HepG2 (cell line): Measurements from ENCODE around the gene RANBP3. TPM values are rescaled to one million over a fixed set of nuclear protein-coding genes. Genes with fewer than 3 reads are reported as not detected.
A peak's percentile ranks its signal among the peaks of the same experiment; 100 is the strongest.

Source experiments
- ATAC-seq: fragments of 200-7000 bp; cut with Tn5 transposase; 3 replicates; pipeline ENCODE4 v1.9.1; 2020; ENCODE audit warnings: mild to moderate bottlenecking, moderate library complexity
- BruUV-seq: library from RNA; stranded (reverse); fragments of 400-500 nt; replicated peaks from 2 replicates; lab custom pipeline; 2021; lab: Mats Ljungman, UMichigan
- CTCF ChIA-PET: fragments of 300-600 bp; formaldehyde crosslinking; extraction: SDS; loops from one replicate; lab custom pipeline; 2021; ENCODE audit warnings: low total read pairs, inconsistent platforms, low intra/inter-chr PET ratio; lab: Yijun Ruan, JAX
- POLR2A ChIA-PET: fragments of 350-600 bp; sonication (Branson Sonifier 250); formaldehyde crosslinking; loops from one replicate; lab custom pipeline; 2020; ENCODE audit warnings: antibody characterized with exemption, inconsistent platforms; lab: Yijun Ruan, JAX
- DNase-seq: peaks from one replicate; pipeline ENCODE4 v3.0.0-alpha.2; 2015; ENCODE audit warnings: low spot score
- FAIRE-seq: peaks from 3 replicates; lab custom pipeline; 2011; peaks lifted over from hg19 to GRCh38; lab: Jason Lieb, UNC
- H2AFZ ChIP-seq: one replicate; pipeline ENCODE4 v1.6.1; 2011; ENCODE audit warnings: low read length, inconsistent platforms
- H3K27ac ChIP-seq: fragments of 300-600 bp; 3 replicates; pipeline ENCODE4 v1.8.0; 2011; ENCODE audit warnings: mixed run types, mild to moderate bottlenecking, mixed read lengths, low read length, inconsistent platforms; ENCODE audit not compliant: insufficient read depth; ENCODE audit errors: extremely low read length
- H3K27me3 ChIP-seq, 2 experiments: fragments of 200-600 bp in 1 of 2; 2 replicates in 1 of 2; 3 replicates in 1 of 2; pipeline versions ENCODE4 v1.6.0 to v1.8.0; 2011; ENCODE audit warnings: low read length in 2 of 2, mild to moderate bottlenecking in 2 of 2, moderate library complexity in 2 of 2, inconsistent platforms in 1 of 2; ENCODE audit not compliant: insufficient read depth in 2 of 2, control insufficient read depth in 1 of 2
- H3K36me3 ChIP-seq, 2 experiments: fragments of 200-600 bp in 1 of 2; replicated peaks in 1 of 2; 2 replicates in 1 of 2; 3 replicates in 1 of 2; pipeline versions ENCODE4 v1.5.1 to v1.8.0; 2011; ENCODE audit warnings: low read length in 2 of 2, inconsistent platforms in 1 of 2; ENCODE audit not compliant: insufficient read depth in 2 of 2, control insufficient read depth in 1 of 2
- H3K4me1 ChIP-seq: 2 replicates; pipeline ENCODE4 v1.5.1; 2012; ENCODE audit warnings: low read length, inconsistent platforms; ENCODE audit not compliant: insufficient read depth
- H3K4me2 ChIP-seq: 2 replicates; pipeline ENCODE4 v1.6.0; 2011; ENCODE audit warnings: low read depth, low read length, inconsistent platforms
- H3K4me3 ChIP-seq, 3 experiments: fragments of 200-600 bp in 1 of 3; sonication (generic), shearing (Covaris generic) in 1 of 3; replicated peaks in 1 of 3; 2 replicates each; pipeline ENCODE4 v1.5.1; 2011 to 2016; ENCODE audit warnings: low read length in 3 of 3, inconsistent platforms in 2 of 3, low read depth in 2 of 3, mild to moderate bottlenecking in 2 of 3, control low read depth in 1 of 3, mixed read lengths in 1 of 3; ENCODE audit not compliant: insufficient read depth in 1 of 3
- H3K79me2 ChIP-seq: one replicate; pipeline ENCODE4 v1.6.1; 2011; ENCODE audit warnings: low read length, inconsistent platforms; ENCODE audit not compliant: insufficient read depth
- H3K9ac ChIP-seq: 2 replicates; pipeline ENCODE4 v1.6.0; 2011; ENCODE audit warnings: mild to moderate bottlenecking, low read depth, low read length, inconsistent platforms; ENCODE audit not compliant: insufficient read depth
- H3K9me3 ChIP-seq: 2 replicates; pipeline ENCODE4 v1.5.1; 2012; ENCODE audit warnings: mild to moderate bottlenecking, low read length
- H4K20me1 ChIP-seq: 2 replicates; pipeline ENCODE4 v1.6.0; 2011; ENCODE audit warnings: inconsistent platforms, mild to moderate bottlenecking, low read length, moderate library complexity; ENCODE audit not compliant: insufficient read depth
- BRD4 ChIP-seq: sonication (generic); formaldehyde crosslinking; IDR thresholded peaks from 2 replicates; pipeline ENCODE4 v1.4.0; 2020; ENCODE audit warnings: missing genetic modification reagents
- EED ChIP-seq: sonication (generic); formaldehyde crosslinking; IDR thresholded peaks from 2 replicates; pipeline ENCODE4 v1.5.0; 2020; ENCODE audit warnings: mild to moderate bottlenecking, missing genetic modification reagents
- HNF4A ChIP-seq: sonication (generic); formaldehyde crosslinking; IDR thresholded peaks from 2 replicates; pipeline ENCODE4 v1.4.0; 2020; ENCODE audit warnings: missing genetic modification reagents
- KLF15 ChIP-seq: sonication (generic); formaldehyde crosslinking; IDR thresholded peaks from 2 replicates; pipeline ENCODE4 v1.8.1; 2023; ENCODE audit warnings: borderline replicate concordance, mild to moderate bottlenecking, inconsistent platforms, missing genetic modification reagents, mixed read lengths
- MEIS2 ChIP-seq: sonication (generic); formaldehyde crosslinking; IDR thresholded peaks from 2 replicates; pipeline ENCODE4 v1.9.0; 2021; ENCODE audit warnings: mild to moderate bottlenecking, missing genetic modification reagents
- MIXL1 ChIP-seq: IDR thresholded peaks from 2 replicates; pipeline ENCODE4 v1.6.1; 2016
- PCBP1 ChIP-seq: fragments of 200-400 bp; formaldehyde crosslinking; IDR thresholded peaks from 2 replicates; pipeline ENCODE4 v1.6.1; 2017; ENCODE audit warnings: mild to moderate bottlenecking, low read depth, low read length, borderline replicate concordance
- PRDM4 ChIP-seq: sonication (generic); formaldehyde crosslinking; IDR thresholded peaks from 2 replicates; pipeline ENCODE4 v1.9.0; 2021; ENCODE audit warnings: missing genetic modification reagents, borderline replicate concordance
- ZHX1 ChIP-seq: sonication (generic); formaldehyde crosslinking; IDR thresholded peaks from 2 replicates; pipeline ENCODE4 v1.8.1; 2022; ENCODE audit warnings: low read depth, mild to moderate bottlenecking, missing genetic modification reagents
- ZNF44 ChIP-seq: sonication (generic); formaldehyde crosslinking; IDR thresholded peaks from 2 replicates; pipeline ENCODE4 v1.5.1; 2020; ENCODE audit warnings: mild to moderate bottlenecking, missing genetic modification reagents
- ZNF589 ChIP-seq: sonication (generic); formaldehyde crosslinking; conservative IDR thresholded peaks from 2 replicates; pipeline ENCODE4 v1.8.0; 2022; ENCODE audit warnings: mild to moderate bottlenecking, moderate library complexity, missing genetic modification reagents
- ZNF775 ChIP-seq: sonication (generic); formaldehyde crosslinking; IDR thresholded peaks from 2 replicates; pipeline ENCODE4 v1.4.0; 2020; ENCODE audit warnings: missing genetic modification reagents, mild to moderate bottlenecking, moderate library complexity, borderline replicate concordance
- ZNF790 ChIP-seq: sonication (generic); formaldehyde crosslinking; IDR thresholded peaks from 2 replicates; pipeline ENCODE4 v1.8.0; 2022; ENCODE audit warnings: missing genetic modification reagents, mild to moderate bottlenecking, borderline replicate concordance
- WGBS: methylation state at CpG from one replicate; pipeline ENCODE4 v1.1.6; 2017; ENCODE audit warnings: low lambda C conversion rate; 5-methylcytosine and 5-hydroxymethylcytosine counted together
- in situ Hi-C: cut with HindIII; loops from 2 replicates; pipeline ENCODE4 v1.10.0; 2017; ENCODE audit warnings: low pct_unique_long_range_greater_than_20kb; ENCODE audit not compliant: extremely low pct_ligation_motif_present
- intact Hi-C: fragments of 100-400 bp; cut with micrococcal nuclease; formaldehyde crosslinking; loops from one replicate; pipeline ENCODE4 v1.10.0; 2022; ENCODE audit not compliant: unreplicated experiment
- polyA plus RNA-seq, 8 experiments: library from polyadenylated mRNA; depleted of rRNA in 3 of 8; stranded (reverse) in 7 of 8; unstranded in 1 of 8; fragments of >200 nt; fragmentation: Illumina TruSeq in 4 of 8; extraction: Trizol in 4 of 8; gene quantifications; 2 replicates each; pipeline versions ENCODE4 v1.2.1 to v1.2.3, GENCODE V29; 2011 to 2016; ENCODE audit warnings: low read depth in 4 of 8, missing spikeins in 1 of 8, mixed read lengths in 1 of 8; ENCODE audit not compliant: insufficient read depth in 1 of 8
- total RNA-seq, 5 experiments: library from RNA; depleted of rRNA; stranded (reverse); fragments of >200 nt; fragmentation: Illumina TruSeq; extraction: Trizol; gene quantifications; 2 replicates each; pipeline ENCODE4 v1.2.3, GENCODE V29; 2016; ENCODE audit warnings: low read depth in 1 of 5

The RANBP3 gene
- total and polyA plus RNA-seq, 2 of the 13 experiments (the other 11 are each of a cell fraction or from before 2014, with no cell fraction given), result 39.5 to 149 TPM

GRCh38 chr19:5903624-5904351 lies 74.2 kb downstream of the RANBP3 start, which contains the start of gene NDUFA11 (continued):
- no peak for TF ChIP-seq ZNF775 (CRISPR knock-in tag)

- Histone ChIP-seq H3K9ac (peak overlapping the region; percentile 100), H3K27me3 (peaks cover 0 to 4% of the 10 kb centered on the region in 2 experiments; a peak in 1 of 5 replicates), H2AFZ (no peak overlapping the region), H4K20me1 (peaks cover 12% of the 10 kb centered on the region; the same call in 1 of the 2 replicates), H3K9me3 (no peaks in the 10 kb centered on the region), H3K36me3 (peaks cover 0 to 12% of the 10 kb centered on the region in 2 experiments; a peak in 2 of 5 replicates), H3K4me1 (peaks cover 52% of the 10 kb centered on the region), H3K4me3 (peak overlapping the region; percentile 78 to 100 (median 99)), H3K27ac (peak overlapping the region; percentile 98), H3K4me2 (peak overlapping the region; percentile 81), H3K79me2 (peaks cover 44% of the 10 kb centered on the region)
- TSS peak; percentile 70 for BruUV-seq
- DNase-seq, result no peak
- FAIRE-seq, result no peak
- ATAC-seq, result no peak
- 0% methylated on average over 10 of the region's 27 CpGs for WGBS
- POLR2A ChIA-PET, result interaction anchor here (0.6 to 3.9 kb wide), 24 partner anchors 8 to 627 kb away, joined by 3 to 79 read pairs (median 7); partner anchors contain the start of genes CAPS, DUS3L, FUT5 and FUT6
- in situ Hi-C loops (no loop called here), intact Hi-C loops (no loop called here)
- CTCF ChIA-PET, result no interaction called here
- TF ChIP-seq PCBP1 (0 out of 2 replicates have a peak, but pooled peaks have one; percentile 25), KLF15 (CRISPR knock-in tag) (no peak), HNF4A (CRISPR knock-in tag) (no peak), ZHX1 (no peak), BRD4 (no peak), ZNF44 (CRISPR knock-in tag) (peak; percentile 36; the same call in 1 of the 2 replicates), PRDM4 (CRISPR knock-in tag) (no peak), MEIS2 (no peak), MIXL1 (CRISPR knock-in tag) (no peak), ZNF790 (CRISPR knock-in tag) (no peak), EED (CRISPR knock-in tag) (no peak), ZNF589 (CRISPR knock-in tag) (no peak)
These were observed 74.8 kb downstream of the RANBP3 start for GRCh38 chr19:5903056-5903623.
